SK-N-SH (cell line): Measurements from ENCODE around the gene IGFL1. TPM values are rescaled to one million over a fixed set of nuclear protein-coding genes. Genes with fewer than 3 reads are reported as not detected.
"Not testable (repeated sequence)": the region's sequence is repeated elsewhere in the genome, so short reads cannot be mapped to it uniquely, and the experiment has no call there.

ENCODE experiments used
- CTCF ChIA-PET: fragments of 300-600, 350-600 bp; formaldehyde crosslinking; extraction: SDS; loops from one replicate; lab custom pipeline; 2021; lab: Yijun Ruan, JAX
- POLR2A ChIA-PET: fragments of 350-600 bp; sonication (Branson Sonifier 250); formaldehyde crosslinking; extraction: SDS; loops from one replicate; lab custom pipeline; 2020; ENCODE audit warnings: antibody characterized with exemption, inconsistent platforms; lab: Yijun Ruan, JAX
- DNase-seq: peaks from one replicate; pipeline ENCODE4 v3.0.0; 2012
- H2AFZ ChIP-seq: fragments of 200-600 bp; sonication (generic); 2 replicates; pipeline ENCODE4 v1.8.1; 2016; ENCODE audit warnings: antibody characterized with exemption, mild to moderate bottlenecking, low read depth
- H3F3A ChIP-seq: fragments of 200-600 bp; sonication (generic); replicated peaks from 2 replicates; pipeline ENCODE3; 2016; ENCODE audit warnings: antibody characterized with exemption, mild to moderate bottlenecking; ENCODE audit not compliant: insufficient read depth
- H3K27ac ChIP-seq, 2 experiments: fragments of 200-500 bp in 1 of 2; fragments of 200-600 bp in 1 of 2; sonication (Bioruptor generic) in 1 of 2; sonication (generic), shearing (Covaris generic) in 1 of 2; 2 replicates each; pipeline versions ENCODE4 v1.5.1 to v1.6.1; 2014 to 2016; ENCODE audit warnings: low read depth in 2 of 2, inconsistent platforms in 1 of 2, low read length in 1 of 2, mild to moderate bottlenecking in 1 of 2, mixed read lengths in 1 of 2
- H3K27me3 ChIP-seq: fragments of 200-600 bp; sonication (generic), shearing (Covaris generic); 2 replicates; pipeline ENCODE4 v1.6.1; 2016; ENCODE audit warnings: mixed run types; ENCODE audit not compliant: insufficient read depth
- H3K36me3 ChIP-seq, 2 experiments: fragments of 200-500 bp in 1 of 2; fragments of 200-600 bp in 1 of 2; sonication (Bioruptor generic) in 1 of 2; sonication (generic) in 1 of 2; replicated peaks in 1 of 2; 2 replicates each; pipeline versions ENCODE3 to v1.5.1; 2014 to 2016; ENCODE audit warnings: low read length in 1 of 2, mild to moderate bottlenecking in 1 of 2; ENCODE audit not compliant: insufficient read depth in 2 of 2, control insufficient read depth in 1 of 2
- H3K4me1 ChIP-seq, 2 experiments: fragments of 200-500 bp in 1 of 2; fragments of 200-600 bp in 1 of 2; sonication (Bioruptor generic) in 1 of 2; sonication (generic), shearing (Covaris generic) in 1 of 2; 2 replicates each; pipeline versions ENCODE4 v1.5.1 to v1.6.1; 2014 to 2016; ENCODE audit warnings: low read depth in 1 of 2, low read length in 1 of 2, mixed run types in 1 of 2; ENCODE audit not compliant: insufficient read depth in 2 of 2, control insufficient read depth in 1 of 2
- H3K4me2 ChIP-seq: fragments of 200-600 bp; sonication (generic), shearing (Covaris generic); 2 replicates; pipeline ENCODE4 v1.6.1; 2017; ENCODE audit warnings: mixed run types
- H3K4me3 ChIP-seq, 2 experiments: fragments of 200-500 bp in 1 of 2; fragments of 200-600 bp in 1 of 2; sonication (Bioruptor generic) in 1 of 2; sonication (generic), shearing (Covaris generic) in 1 of 2; 2 replicates each; pipeline versions ENCODE4 v1.5.1 to v1.8.1; 2014 to 2016; ENCODE audit warnings: low read depth in 2 of 2, inconsistent platforms in 1 of 2, low read length in 1 of 2, mild to moderate bottlenecking in 1 of 2, mixed read lengths in 1 of 2, moderate library complexity in 1 of 2
- H3K79me2 ChIP-seq: fragments of 200-600 bp; sonication (generic); 2 replicates; pipeline ENCODE4 v1.8.1; 2017; ENCODE audit warnings: mild to moderate bottlenecking; ENCODE audit not compliant: insufficient read depth
- H3K9ac ChIP-seq: fragments of 200-600 bp; sonication (generic); 2 replicates; pipeline ENCODE4 v1.6.1; 2017; ENCODE audit warnings: mixed run types
- H3K9me2 ChIP-seq: fragments of 200-600 bp; sonication (generic); 2 replicates; pipeline ENCODE4 v1.6.1; 2017; ENCODE audit warnings: mixed run types
- H3K9me3 ChIP-seq: fragments of 200-600 bp; sonication (generic); 2 replicates; pipeline ENCODE4 v1.6.1; 2017; ENCODE audit warnings: mixed run types, mild to moderate bottlenecking, moderate library complexity
- H4K20me1 ChIP-seq: fragments of 200-600 bp; sonication (generic); 2 replicates; pipeline ENCODE4 v1.6.1; 2017; ENCODE audit warnings: mild to moderate bottlenecking, mixed run types; ENCODE audit not compliant: insufficient read depth
- CHD2 ChIP-seq: fragments of 150-350 bp; IDR thresholded peaks from 2 replicates; pipeline ENCODE4 v1.6.1; 2018; ENCODE audit warnings: low read length; ENCODE audit not compliant: partially characterized antibody
- EP300 ChIP-seq, 2 experiments: IDR thresholded peaks; 2 replicates each; pipeline versions ENCODE4 v1.4.0 to v1.6.1; 2012; ENCODE audit warnings: borderline replicate concordance in 1 of 2, low read depth in 1 of 2, low read length in 1 of 2
- FOXJ3 ChIP-seq: sonication (generic); formaldehyde crosslinking; IDR thresholded peaks from 2 replicates; pipeline ENCODE4 v1.5.1; 2020; ENCODE audit warnings: mild to moderate bottlenecking, missing genetic modification reagents
- GATA2 ChIP-seq: sonication (generic); formaldehyde crosslinking; IDR thresholded peaks from 2 replicates; pipeline ENCODE4 v1.5.0; 2020; ENCODE audit warnings: mild to moderate bottlenecking, missing genetic modification reagents
- MEF2A ChIP-seq: IDR thresholded peaks from 2 replicates; pipeline ENCODE4 v1.4.0; 2012; ENCODE audit warnings: low read depth, borderline replicate concordance
- PBX3 ChIP-seq: IDR thresholded peaks from 2 replicates; pipeline ENCODE4; 2012
- REST ChIP-seq: IDR thresholded peaks from 2 replicates; pipeline ENCODE4 v1.6.1; 2012; ENCODE audit warnings: mild to moderate bottlenecking, low read depth, low read length, moderate library complexity
- RXRA ChIP-seq: IDR thresholded peaks from 2 replicates; pipeline ENCODE4 v1.4.0; 2012; ENCODE audit warnings: low read depth, mild to moderate bottlenecking, borderline replicate concordance
- TAF1 ChIP-seq: IDR thresholded peaks from 2 replicates; pipeline ENCODE4 v1.6.1; 2012; ENCODE audit warnings: low read depth, mild to moderate bottlenecking, low read length, moderate library complexity, borderline replicate concordance
- USF2 ChIP-seq: fragments of 150-350 bp; IDR thresholded peaks from 2 replicates; pipeline ENCODE4 v1.6.1; 2017; ENCODE audit warnings: antibody characterized with exemption, low read length, low read depth, borderline replicate concordance
- WGBS: methylation state at CpG from one replicate; pipeline ENCODE4 v1.1.6; 2017; ENCODE audit warnings: low lambda C conversion rate; 5-methylcytosine and 5-hydroxymethylcytosine counted together
- polyA plus RNA-seq, 3 experiments: library from polyadenylated mRNA; depleted of rRNA; stranded (reverse); fragments of >200 nt; gene quantifications; 2 replicates each; pipeline ENCODE4 v1.2.3, GENCODE V29; 2012

The IGFL1 gene
- polyA plus RNA-seq, 1 of the 3 experiments (the other 2 are of a cell fraction), result not detected

DNA sequence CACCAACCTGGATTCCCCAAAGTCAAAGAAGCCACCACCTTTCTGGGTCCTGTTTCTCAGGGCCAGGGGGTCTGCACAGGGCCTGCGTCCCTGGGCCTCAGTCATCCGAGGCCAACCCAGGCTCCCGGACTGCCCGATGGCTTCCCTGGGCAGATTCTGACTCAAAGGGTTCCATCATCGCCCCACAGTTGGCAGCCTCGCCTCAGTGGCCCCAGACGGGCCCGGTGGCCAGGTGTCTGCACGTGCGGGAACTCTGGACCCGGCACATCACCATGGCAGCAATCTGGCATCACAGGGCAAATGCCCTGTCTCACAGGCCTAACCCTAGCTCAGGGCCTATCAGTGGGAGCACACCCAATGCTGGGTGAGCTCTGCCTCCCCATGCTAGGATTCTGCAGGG is 2.9 kb downstream of the IGFL1 start:
- Histone ChIP-seq H4K20me1 (no peaks in the 10 kb centered on the region), H3K27me3 (peaks cover 86% of the 10 kb centered on the region), H3F3A (no peaks in the 10 kb centered on the region), H3K9ac (no peak overlapping the region), H3K36me3 (no peaks in the 10 kb centered on the region), H3K9me2 (no peaks in the 10 kb centered on the region), H2AFZ (no peak overlapping the region), H3K4me1 (no peaks in the 10 kb centered on the region), H3K9me3 (no peaks in the 10 kb centered on the region), H3K27ac (no peak overlapping the region), H3K4me3 (no peak overlapping the region), H3K79me2 (no peaks in the 10 kb centered on the region), H3K4me2 (no peak overlapping the region)
- ChIA-PET CTCF (interaction anchor here (0.7 kb wide), 1 partner anchor 44 kb away, joined by 3 read pairs; no protein-coding TSS in a partner anchor), POLR2A (no interaction called here)
- TF ChIP-seq EP300 (IDR thresholded peaks at IDR 0.05; ENCODE audit: borderline replicate concordance in 1 of 2, low read depth in 1 of 2, low read length in 1 of 2) (no peak), TAF1 (no peak), FOXJ3 (CRISPR knock-in tag) (no peak), RXRA (no peak), PBX3 (no peak), USF2 (no peak), MEF2A (no peak), GATA2 (CRISPR knock-in tag) (no peak)
- no peak for DNase-seq
- 17% methylated on average over 1 of the region's 11 CpGs for WGBS

- H3K9me3 ChIP-seq, result no peaks in the 10 kb centered on the region
- CTCF ChIA-PET, result interaction anchor here (0.7 kb wide), 1 partner anchor 44 kb away, joined by 3 read pairs; no protein-coding TSS in a partner anchor
- no peak overlapping the region for H3K27ac ChIP-seq
- peaks cover 87% of the 10 kb centered on the region for H3K27me3 ChIP-seq
- H3F3A ChIP-seq, result no peaks in the 10 kb centered on the region
- POLR2A ChIA-PET, result no interaction called here
- H3K9ac ChIP-seq, result no peak overlapping the region
- no peak overlapping the region for H3K4me2 ChIP-seq
- H3K79me2 ChIP-seq, result no peaks in the 10 kb centered on the region
- H3K36me3 ChIP-seq, result no peaks in the 10 kb centered on the region
- 47% methylated on average over 17 of the region's 20 CpGs for WGBS
- no peak for TF ChIP-seq REST
- no peak for TF ChIP-seq CHD2
- no peaks in the 10 kb centered on the region for H4K20me1 ChIP-seq
- H2AFZ ChIP-seq, result no peak overlapping the region
- no peaks in the 10 kb centered on the region for H3K4me1 ChIP-seq
- no peak for DNase-seq
- no peaks in the 10 kb centered on the region for H3K9me2 ChIP-seq
- no peak overlapping the region for H3K4me3 ChIP-seq
These were observed 3.5 kb downstream of the IGFL1 start for GRCh38 chr19:46232938-46233621.

GRCh38 chr19:46233871-46234270 is 4.3 kb downstream of the IGFL1 start:
- CTCF ChIA-PET, H3K4me1 ChIP-seq, H3K4me3 ChIP-seq, H2AFZ ChIP-seq, H3F3A ChIP-seq, H3K27ac ChIP-seq, H3K36me3 ChIP-seq, H3K4me2 ChIP-seq, DNase-seq, H4K20me1 ChIP-seq, H3K9me2 ChIP-seq, POLR2A ChIA-PET, H3K9ac ChIP-seq, H3K9me3 ChIP-seq, H3K79me2 ChIP-seq: not testable (repeated sequence)
- WGBS, result 28% methylated on average over 4 of the region's 4 CpGs
- peaks cover 87% of the 10 kb centered on the region for H3K27me3 ChIP-seq

GRCh38 chr19:46238141-46238540 is 8.6 kb downstream of the IGFL1 start:
- H3K36me3 ChIP-seq, H2AFZ ChIP-seq, H3K9me2 ChIP-seq, H3K9me3 ChIP-seq, POLR2A ChIA-PET, H3K79me2 ChIP-seq, H3K4me1 ChIP-seq, H3K4me3 ChIP-seq, H3F3A ChIP-seq, DNase-seq, H4K20me1 ChIP-seq, H3K9ac ChIP-seq, CTCF ChIA-PET, H3K27ac ChIP-seq, H3K4me2 ChIP-seq: not testable (repeated sequence)
- WGBS, result 35% methylated on average over 2 of the region's 2 CpGs
- peaks cover 84% of the 10 kb centered on the region for H3K27me3 ChIP-seq
